Activated CD8-positive, alpha-beta memory T cell treated with anti-CD3 and anti-CD28 coated beads, Interleukin-2, amount 50 U/mL, for 24 hours (primary cell): ENCODE measurements around the gene WFDC11.
"Not testable (repeated sequence)": the region's sequence is repeated elsewhere in the genome, so short reads cannot be mapped to it uniquely, and the experiment has no call there.

Experiments
- DNase-seq: peaks from one replicate; pipeline ENCODE4 v3.0.0-alpha.2; 2020; ENCODE audit errors: extremely low read depth

WFDC11 gene

GRCh38 chr20:45670139-45670538 is at the start of gene WFDC11:
Gene WFDC11 (minus strand): TSS chr20:45670239. CDS start chr20:45650600, 19,639 bp downstream.
- no peak for DNase-seq

DNA sequence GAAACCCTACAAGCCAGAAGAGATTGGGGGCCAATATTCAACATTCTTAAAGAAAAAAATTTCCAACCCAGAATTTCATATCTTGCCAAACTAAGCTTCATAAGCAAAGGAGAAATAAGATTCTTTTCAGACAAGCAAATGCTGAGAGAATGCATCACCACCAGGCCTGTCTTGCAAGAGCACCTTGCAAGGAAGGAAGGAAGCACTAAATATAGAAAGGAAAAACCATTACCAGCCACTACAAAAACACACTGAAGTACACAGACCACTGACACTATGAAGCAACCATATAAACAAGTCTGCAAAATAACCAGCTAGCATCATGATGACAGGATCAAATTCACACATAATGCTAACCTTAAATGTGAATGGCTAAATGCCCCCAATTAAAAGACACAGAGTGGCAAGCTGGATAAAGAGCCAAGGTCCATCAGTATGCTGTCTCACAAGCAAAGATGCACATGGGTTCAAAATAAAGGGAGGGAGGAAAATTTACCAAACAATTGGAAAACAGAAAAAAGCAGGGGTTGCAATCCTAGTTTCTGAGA is 46.2 kb upstream of the WFDC11 start:
- DNase-seq, result not testable (repeated sequence)

DNA sequence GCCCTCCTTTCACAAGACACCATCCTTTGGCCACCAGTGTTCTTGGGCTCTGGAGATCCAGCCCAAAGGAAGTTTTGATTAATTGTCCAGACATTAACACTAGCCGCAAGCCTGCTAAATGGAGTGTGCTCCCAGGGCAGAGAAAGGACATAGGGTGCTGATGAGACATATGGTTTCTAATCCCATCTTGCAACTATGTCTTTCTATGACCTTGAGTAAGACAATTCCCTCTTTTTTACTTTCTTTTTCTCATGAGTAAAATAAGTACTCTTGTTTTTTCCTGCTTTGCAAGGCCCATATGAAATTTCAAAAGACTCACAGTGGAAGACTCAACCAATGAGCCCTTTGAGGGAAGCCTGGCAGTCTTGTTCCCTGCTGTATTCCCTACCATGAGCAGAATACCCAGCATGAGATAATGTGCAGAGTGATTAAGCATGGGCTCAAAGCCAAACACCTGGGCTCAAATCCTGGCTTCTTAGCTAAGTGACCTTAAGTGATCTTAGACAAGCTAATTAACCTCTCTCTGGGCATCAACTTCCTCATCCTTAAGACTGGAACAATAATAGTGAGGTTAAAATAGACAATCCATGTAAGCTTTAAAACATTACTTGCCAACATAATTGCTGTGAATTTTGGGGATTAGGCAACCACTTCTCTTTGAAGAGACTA is 35.1 kb upstream of the WFDC11 start, which contains the start of gene WFDC10B:
TSS of gene WFDC10B (minus strand) at position 51 of the 669 bp plus-strand sequence. CDS start 19,027 bp downstream, outside the sequence.
- no peak for DNase-seq

- DNase-seq, result no peak
These were observed 31.8 kb upstream of the WFDC11 start, which contains the start of gene WFDC13 for GRCh38 chr20:45701873-45702272. Gene WFDC13 (plus strand): TSS chr20:45702038. CDS start chr20:45702124, 86 bp downstream.

DNA sequence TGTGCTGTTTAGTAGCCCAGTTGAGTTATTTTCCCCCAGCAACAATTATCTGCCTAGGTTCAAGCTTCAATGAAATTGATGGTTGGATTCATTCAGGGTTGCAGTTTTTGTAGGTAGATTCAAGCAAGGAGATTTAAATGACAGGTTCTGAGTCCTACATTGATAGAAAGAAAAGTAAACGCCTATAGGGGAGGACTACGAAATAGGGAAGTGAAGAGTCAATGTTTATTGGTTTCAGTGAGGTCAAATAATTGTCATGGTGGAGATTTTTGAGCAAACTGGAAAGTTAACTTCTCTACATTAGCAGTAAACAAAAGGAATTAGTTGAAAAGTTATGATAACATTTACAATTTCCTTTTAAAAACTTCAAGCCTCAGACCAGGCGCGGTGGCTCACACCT is 31.1 kb upstream of the WFDC11 start:
- DNase-seq, result no peak

DNA sequence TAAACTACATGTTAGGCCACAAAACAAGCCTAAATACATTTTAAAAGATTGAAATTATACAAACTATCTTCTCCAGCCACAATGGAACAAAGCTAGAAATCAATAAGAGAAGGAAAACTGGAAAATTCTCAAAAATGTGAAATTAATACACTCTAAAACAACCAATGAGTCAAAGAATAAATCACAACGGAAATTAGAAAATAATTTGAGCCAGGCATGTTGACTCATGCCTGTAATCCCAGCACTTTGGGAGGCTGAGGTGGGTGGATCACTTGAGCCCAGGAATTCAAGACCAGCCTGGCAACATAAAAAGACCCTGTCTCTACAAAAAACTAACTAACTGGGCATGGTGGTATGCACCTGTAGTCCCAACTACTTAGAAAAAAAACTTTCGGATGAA is 25.5 kb upstream of the WFDC11 start:
- DNase-seq, result no peak

GRCh38 chr20:45693346-45693745 is 23.3 kb upstream of the WFDC11 start:
- not testable (repeated sequence) for DNase-seq

GRCh38 chr20:45685896-45686295 is 15.9 kb upstream of the WFDC11 start:
- DNase-seq, result no peak

DNA sequence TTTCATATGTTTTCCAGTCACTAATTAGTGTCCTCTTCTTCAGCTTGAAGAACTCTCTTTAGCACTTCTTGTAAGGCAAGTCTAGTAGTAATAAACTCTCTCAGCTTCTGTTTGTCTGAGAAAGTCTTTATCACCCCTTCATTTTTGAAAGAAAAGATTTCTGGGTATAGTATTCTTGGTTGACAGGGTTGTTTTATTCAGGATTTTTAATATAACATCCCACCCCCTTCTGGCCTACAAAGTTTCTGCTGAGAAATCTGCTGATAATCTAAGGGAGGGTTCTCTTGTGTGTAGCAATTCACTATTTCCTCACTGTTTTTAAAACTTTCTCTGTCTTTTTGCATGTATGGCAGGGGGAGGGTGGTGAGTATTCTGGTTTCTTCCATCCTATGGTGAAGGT is 9.6 kb upstream of the WFDC11 start:
- DNase-seq, result no peak

DNA sequence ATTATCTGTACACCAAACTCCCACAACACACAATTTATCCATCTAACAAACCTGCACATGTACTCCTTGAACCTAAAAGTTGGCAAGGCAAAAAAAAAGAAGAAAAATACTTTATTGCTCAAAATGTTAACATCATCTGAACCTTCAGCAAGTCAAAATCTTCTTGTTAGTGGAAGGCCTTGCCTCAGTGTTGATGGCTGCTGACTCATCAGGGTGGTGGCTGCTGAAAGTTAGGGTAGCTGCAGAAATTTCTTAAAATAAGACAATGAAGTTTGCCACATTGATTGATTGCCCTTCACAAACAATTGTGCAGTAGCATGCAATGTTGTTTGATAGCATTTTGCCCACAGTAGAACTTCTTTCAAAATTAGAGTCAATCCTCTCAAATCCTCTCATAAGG is 2.7 kb upstream of the WFDC11 start:
- no peak for DNase-seq

- not testable (repeated sequence) for DNase-seq
These were observed 13.0 kb downstream of the WFDC11 start for GRCh38 chr20:45657038-45657437.

- not testable (repeated sequence) for DNase-seq
These were observed 18.3 kb downstream of the WFDC11 start for GRCh38 chr20:45651726-45652125.

GRCh38 chr20:45649312-45649863 is 20.7 kb downstream of the WFDC11 start:
- no peak for DNase-seq

DNA sequence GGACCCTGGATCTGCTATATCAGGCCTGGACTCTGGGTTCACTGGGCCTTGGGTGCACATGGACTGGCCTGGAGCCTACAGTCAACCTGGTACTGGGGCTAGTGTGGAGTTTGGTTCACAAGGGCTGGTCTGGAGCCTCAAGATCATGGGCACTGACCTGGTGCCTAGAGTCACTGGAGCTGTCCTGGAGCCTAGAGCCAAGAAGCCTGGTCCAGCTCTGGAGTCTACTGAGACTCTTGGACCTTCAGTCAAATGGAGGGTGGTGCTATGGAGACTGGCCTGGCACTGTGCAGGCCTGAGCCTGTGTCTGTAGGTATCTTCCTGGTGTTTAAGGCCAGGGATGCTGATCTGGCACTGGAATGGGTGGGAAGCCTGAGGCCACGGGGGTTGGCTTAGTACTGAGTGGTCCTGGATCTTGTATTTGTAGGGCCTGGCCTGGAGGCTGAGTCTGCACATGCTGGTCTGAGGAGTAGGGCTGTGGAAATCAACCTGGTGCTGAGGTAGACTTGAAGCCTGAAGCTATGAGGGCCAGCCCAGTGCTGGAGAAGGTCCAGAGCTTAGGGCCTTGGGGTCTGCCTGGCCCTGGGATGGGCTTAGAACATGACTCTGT is 22.5 kb downstream of the WFDC11 start:
- DNase-seq, result no peak

GRCh38 chr20:45646875-45647274 is 23.2 kb downstream of the WFDC11 start:
- no peak for DNase-seq

- not testable (repeated sequence) for DNase-seq
These were observed 24.2 kb downstream of the WFDC11 start for GRCh38 chr20:45645869-45646268.

GRCh38 chr20:45641076-45641475 is 29.0 kb downstream of the WFDC11 start:
- DNase-seq, result not testable (repeated sequence)

DNA sequence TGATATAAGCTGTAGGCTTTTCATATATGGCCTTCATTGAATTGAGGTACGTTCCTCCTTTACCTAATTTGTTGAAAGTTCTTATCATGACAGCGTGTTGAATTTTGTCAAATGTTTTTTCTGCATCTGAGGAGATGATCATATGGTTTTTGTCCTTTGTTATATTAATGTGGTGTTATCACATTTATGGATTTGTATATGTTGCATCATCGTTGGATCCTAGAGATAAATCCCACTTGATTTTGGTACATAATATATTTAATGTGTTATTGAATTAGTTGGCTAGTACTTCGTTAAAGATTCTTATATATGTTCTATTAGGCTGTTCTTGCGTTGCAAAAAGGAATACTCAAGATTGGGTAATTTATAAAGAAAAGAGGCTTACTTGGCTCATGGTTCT is 30.4 kb downstream of the WFDC11 start:
- DNase-seq, result no peak

GRCh38 chr20:45636513-45636912 is 33.5 kb downstream of the WFDC11 start:
- DNase-seq, result no peak

DNA sequence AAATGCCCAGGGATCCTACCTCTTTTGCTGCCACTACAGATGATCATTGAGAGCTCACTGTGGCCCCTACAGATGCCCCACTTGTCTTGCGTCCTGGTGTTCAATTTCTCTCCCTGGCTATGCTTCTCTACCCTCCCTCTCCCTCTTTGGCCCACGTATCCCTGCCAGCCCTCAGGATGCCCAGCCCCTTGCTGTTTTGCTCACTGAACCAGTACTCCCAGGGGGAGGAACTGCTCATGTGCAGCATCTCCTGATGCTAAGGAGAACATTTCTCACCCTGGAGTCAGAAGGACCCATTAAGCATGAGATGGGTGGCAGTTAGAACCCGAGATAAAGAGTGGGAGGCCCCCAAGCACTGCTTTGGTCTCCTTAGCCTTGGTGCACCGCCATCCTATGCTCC is 38.9 kb downstream of the WFDC11 start, which contains the start of gene WFDC9:
TSS of gene WFDC9 (minus strand) at position 101 of the 400 bp plus-strand sequence. CDS start 21,103 bp downstream, outside the sequence.
- DNase-seq, result no peak

GRCh38 chr20:45630371-45630770 is 39.7 kb downstream of the WFDC11 start:
- DNase-seq, result no peak

- no peak for DNase-seq
These were observed 40.4 kb downstream of the WFDC11 start, which contains the start of gene WFDC10A for GRCh38 chr20:45629496-45630100. Gene WFDC10A (plus strand): TSS chr20:45629739. CDS start chr20:45629814, 75 bp downstream.
